ENCODE data around the gene LDLRAD4.
"Not testable (repeated sequence)": the region's sequence is repeated elsewhere in the genome, so short reads cannot be mapped to it uniquely, and the experiment has no call there.

LDLRAD4 gene

GRCh38 chr18:13480571-13481255 lies 262.2 kb downstream of the LDLRAD4 start:
- DNase-seq = no peak

GRCh38 chr18:13481331-13481730 lies 262.8 kb downstream of the LDLRAD4 start:
- no peak for DNase-seq

GRCh38 chr18:13481820-13482617 lies 263.5 kb downstream of the LDLRAD4 start:
- no peak for DNase-seq

DNA sequence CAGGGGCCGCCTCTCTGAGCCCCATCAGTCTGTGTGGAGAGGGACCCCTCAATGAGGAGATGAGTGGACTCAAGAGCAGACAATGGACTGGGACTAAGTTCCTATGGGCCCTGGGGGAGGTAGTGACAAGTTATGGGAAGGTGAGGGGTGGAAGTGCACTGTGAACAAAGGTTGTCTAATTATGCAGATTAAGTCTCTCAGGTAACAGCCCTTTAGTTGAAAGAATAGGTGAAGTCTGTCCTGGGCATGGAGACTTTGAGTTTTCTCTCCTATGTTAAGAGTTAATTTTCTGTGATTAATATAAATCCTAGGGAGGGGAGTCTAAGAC lies 264.0 kb downstream of the LDLRAD4 start:
- no peak for DNase-seq

DNA sequence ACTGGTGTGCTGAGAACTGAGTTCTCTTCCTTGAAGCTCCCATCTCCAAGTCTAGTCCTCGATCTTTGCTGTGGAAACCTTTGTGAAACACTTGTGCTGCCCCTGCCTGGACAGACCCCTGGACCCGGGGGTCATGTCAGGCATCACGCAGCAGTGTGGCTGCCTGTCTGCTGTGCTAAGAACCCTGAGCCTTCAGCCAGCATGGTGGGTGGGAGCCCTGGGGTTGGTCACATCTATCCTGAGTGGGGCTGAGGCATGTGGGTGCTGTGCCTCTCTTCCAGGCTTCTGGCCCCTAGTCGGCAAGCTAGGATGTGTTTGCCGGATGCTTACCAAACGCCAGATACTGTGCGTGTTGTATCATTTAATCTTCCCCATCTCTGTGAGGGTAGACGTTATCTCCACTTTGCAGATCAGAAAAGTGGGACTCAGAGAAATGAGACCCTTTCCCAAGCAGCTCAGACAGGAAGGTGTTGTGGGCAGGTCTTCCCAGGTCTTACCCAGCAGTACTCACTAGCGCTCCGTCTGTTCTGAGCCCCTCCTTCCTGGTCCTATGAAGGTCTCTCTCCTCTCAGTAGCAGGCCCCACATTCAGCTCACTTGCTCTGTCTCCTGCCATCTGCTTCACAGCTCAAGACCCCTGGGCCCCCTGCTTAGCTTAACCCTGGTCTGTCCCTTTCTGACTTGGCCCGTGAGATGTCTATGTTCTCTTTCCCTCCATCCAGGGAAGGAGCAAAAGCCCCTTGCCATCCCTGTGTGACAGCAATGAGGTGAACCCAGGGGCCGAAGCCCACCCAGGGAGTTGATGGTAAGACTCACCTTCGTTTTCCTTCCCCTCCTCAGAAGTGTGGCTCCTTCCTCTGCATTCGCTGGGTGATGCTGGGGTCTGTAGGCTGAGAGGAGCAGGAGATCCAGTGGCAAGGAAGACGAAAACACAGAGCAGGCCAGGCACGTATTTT lies 265.0 kb downstream of the LDLRAD4 start:
- no peak for DNase-seq

- DNase-seq = no peak
Measured at GRCh38 chr18:13485182-13485581, 266.6 kb downstream of the LDLRAD4 start.

DNA sequence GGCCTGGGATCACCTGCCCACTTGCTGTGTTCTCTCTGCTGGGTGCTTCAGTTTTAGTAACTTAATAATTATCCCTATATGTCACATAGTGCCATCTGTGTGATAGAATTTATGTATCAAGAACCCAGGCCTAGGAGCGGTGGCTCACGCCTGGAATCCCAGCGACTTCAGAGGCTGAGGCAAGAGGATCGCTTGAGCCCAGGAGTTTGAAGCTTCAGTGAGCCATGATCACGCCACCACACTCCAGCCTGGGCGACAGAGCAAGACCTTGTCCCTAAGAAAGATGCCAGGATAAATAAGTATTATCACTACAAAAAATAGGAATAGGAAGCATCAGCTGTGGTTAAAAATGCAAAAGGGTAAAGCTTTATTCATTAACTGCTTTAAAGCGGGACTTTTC lies 267.0 kb downstream of the LDLRAD4 start:
- no peak for DNase-seq

DNA sequence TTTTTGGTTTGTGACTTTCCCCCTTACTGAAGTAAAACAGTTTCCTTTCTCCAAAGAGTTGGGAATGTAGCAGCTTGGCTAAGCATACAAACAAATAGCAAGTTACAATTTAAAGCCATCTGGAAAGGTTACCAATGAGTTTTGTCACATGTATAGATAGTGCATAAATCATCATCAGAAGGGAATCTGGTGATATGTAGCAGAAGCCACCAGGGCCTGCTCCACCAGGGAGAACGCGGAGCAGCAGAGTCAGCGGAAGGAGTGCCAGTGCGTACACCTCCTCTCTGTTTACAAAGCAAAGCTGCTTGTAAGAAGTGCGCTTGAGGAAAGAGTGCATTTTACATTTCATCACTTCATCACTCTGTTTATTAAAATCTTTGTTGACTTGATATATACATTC lies 267.7 kb downstream of the LDLRAD4 start:
- no peak for DNase-seq

DNA sequence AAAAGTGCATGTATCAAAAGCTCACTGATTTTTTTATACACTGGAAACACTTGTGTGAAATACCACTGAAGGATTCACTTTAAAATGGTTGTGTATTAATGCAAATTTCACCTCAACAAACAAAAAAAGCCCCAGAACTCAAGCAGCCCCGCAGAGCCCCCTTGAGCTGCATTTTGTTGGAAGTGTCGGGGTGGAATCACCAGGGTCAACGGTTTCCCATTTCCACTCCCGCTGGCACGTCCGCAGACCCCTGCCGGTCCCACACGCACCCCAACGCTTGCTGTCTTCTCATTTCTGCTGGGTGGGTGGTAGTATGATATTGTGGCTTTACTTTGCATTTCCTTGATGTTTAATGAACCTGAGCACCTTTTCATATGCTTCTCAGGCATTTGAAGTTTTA lies 268.1 kb downstream of the LDLRAD4 start:
- DNase-seq = no peak

GRCh38 chr18:13487237-13487636 lies 268.7 kb downstream of the LDLRAD4 start:
- DNase-seq = no peak

DNA sequence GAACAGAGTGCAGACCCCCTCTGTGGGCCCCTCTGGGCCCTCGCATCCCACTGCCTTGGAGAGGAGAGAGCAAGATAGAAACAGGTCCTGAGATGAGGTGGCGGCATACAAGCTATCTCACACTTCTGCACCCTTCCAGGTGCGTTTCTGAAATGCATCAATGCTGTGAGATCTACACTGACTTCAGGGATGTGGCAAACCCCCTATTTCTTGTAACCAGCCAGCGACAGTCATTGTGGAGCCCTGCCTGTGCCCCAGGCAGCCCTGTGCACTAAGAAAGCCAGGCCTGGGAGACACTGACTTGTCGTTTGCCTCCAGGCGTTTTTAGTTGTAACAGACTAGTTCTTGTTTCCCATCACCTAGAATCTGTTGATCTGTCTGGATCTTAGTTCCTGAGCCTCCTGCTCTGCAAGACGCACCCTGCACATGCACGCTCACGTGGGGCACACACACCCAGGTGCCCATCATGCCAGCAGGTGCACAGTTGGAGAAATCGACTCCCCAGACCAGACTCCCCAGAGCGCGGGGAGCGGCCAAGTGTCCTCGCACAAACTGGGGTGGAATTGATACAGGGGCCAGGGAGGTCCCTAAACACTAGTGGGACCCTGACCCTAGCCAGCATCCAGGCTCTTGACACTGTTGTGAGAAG lies 269.8 kb downstream of the LDLRAD4 start:
- DNase-seq = no peak

- not testable (repeated sequence) for DNase-seq
Measured at GRCh38 chr18:13489303-13489702, 270.7 kb downstream of the LDLRAD4 start.

DNA sequence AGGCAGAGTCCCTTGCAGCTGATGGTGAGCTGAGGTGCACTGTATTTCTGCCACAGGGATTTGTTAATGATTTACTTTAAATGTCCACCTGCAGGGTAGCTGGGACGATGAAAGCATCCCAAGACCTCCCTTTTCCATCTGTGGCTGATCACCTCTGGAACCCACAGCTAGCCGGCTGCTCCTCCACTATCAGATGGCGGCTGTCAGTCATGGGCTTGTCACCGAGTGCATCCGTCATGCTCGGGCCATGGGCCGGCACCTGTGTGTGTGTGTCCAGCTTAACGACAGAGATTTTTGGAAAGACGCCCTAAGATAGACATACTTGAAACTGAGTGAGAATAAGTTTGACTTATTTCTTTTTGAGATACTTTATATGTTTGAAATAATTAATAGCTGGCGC lies 272.6 kb downstream of the LDLRAD4 start:
- DNase-seq = no peak

DNA sequence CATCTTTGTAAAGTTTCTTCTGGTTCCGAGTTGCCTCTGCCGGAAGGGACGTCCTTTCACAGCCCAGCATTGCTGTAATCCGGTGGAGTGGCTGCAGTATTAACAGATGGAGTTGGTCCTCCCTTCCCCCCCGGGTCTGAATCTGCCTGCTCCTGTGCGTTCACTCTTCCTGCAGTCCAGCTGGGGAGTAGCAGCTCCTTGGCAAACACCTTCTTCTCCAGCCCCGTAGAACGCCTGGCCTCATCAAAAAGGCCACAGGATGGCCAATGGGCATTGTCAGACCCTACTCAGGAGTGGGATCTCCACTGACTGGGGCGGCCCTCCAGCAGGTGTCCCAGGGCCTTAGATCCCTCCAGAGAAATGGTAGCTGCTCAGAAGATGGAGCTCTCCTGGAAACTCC lies 273.8 kb downstream of the LDLRAD4 start:
- DNase-seq = no peak

- no peak for DNase-seq
Measured at GRCh38 chr18:13493079-13493478, 274.5 kb downstream of the LDLRAD4 start.

- DNase-seq = no peak
Measured at GRCh38 chr18:13493725-13494124, 275.2 kb downstream of the LDLRAD4 start.

- no peak for DNase-seq
Measured at GRCh38 chr18:13494871-13495445, 276.4 kb downstream of the LDLRAD4 start.

- no peak for DNase-seq
Measured at GRCh38 chr18:13495961-13496360, 277.4 kb downstream of the LDLRAD4 start.

GRCh38 chr18:13496691-13497281 lies 278.2 kb downstream of the LDLRAD4 start:
- no peak for DNase-seq

GRCh38 chr18:13499803-13500202 lies 281.2 kb downstream of the LDLRAD4 start:
- no peak for DNase-seq

DNA sequence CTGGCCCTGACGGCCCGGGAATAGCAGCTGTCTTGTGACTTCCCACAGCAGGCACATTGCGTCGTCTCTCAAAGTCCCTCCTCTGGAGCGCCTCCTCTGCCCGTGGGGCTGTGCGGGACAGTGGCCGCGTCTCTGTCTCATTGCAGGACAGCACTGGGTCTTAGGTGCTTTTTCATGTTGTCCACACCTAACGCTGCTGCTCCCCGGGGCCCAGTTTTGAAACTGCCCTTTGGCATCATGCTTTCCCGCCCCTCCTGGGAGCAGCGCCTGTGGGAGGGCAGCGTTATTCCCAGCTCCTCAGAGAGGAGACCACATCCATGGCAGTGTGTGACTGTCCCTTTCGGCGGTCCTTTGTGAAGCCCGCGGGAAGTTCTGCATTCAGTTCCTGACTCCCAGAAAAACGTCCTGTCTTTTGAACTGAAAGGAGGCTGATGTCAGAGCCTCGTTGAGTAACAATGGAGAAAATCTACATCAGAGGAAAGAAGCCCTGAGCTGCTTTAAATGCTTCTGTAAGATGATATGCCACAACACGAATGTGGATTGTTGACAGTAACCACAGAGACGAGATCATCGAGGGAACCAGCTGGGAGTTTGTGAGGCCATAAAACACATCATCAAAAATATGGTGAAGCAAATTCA lies 281.8 kb downstream of the LDLRAD4 start:
- peak; percentile 69 for DNase-seq
